ENCODE measurements around the gene TMEM256.
A peak's percentile ranks its signal among the peaks of the same experiment; 100 is the strongest.

TMEM256 gene

DNA sequence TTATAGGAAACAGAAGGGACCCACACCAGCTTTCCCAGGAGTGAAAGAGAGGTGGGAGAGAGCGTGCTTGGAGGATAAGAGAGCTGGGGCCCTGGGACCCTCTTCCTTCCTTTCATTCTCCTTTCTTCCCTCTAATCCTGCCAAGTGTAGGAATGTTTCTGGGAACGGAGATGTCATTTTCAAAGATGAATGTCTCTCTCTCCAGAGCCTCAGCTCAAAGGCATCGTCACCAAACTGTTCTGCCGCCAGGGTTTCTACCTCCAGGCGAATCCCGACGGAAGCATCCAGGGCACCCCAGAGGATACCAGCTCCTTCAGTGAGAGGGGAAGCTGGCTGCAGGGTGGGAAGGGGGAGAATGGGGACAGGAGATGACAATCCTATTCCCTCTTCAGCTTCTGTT lies 37.4 kb upstream of the TMEM256 start:
- TF ChIP-seq, protein P1, sequence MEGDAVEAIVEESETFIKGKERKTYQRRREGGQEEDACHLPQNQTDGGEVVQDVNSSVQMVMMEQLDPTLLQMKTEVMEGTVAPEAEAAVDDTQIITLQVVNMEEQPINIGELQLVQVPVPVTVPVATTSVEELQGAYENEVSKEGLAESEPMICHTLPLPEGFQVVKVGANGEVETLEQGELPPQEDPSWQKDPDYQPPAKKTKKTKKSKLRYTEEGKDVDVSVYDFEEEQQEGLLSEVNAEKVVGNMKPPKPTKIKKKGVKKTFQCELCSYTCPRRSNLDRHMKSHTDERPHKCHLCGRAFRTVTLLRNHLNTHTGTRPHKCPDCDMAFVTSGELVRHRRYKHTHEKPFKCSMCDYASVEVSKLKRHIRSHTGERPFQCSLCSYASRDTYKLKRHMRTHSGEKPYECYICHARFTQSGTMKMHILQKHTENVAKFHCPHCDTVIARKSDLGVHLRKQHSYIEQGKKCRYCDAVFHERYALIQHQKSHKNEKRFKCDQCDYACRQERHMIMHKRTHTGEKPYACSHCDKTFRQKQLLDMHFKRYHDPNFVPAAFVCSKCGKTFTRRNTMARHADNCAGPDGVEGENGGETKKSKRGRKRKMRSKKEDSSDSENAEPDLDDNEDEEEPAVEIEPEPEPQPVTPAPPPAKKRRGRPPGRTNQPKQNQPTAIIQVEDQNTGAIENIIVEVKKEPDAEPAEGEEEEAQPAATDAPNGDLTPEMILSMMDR (IDR thresholded peaks at IDR 0.05) = no peak
- TF ChIP-seq ZFX (IDR thresholded peaks at IDR 0.05; ENCODE audit: borderline replicate concordance) = no peak
- no peak overlapping the region for H3K27ac ChIP-seq

DNA sequence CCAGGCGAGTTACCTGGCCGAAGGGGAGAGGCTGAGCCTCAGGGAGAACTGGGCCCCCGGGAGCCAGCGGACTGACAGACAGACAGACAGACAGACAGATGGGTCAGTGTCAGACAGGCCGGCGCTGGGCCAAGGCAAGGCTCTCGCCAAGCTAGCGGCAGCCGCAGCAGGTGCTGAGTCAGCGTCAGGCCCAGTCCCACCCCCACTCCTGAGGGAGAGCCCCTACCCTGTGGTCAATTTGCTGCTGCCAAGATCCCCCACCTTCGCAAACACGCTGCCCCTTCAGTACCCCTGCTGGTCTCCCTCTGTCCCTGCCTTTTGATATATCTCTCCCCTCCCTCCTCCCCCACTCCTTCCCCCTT lies 36.9 kb upstream of the TMEM256 start:
- TF ChIP-seq, protein P1 (IDR thresholded peaks at IDR 0.05) = no peak
- no peak for TF ChIP-seq ZFX (IDR thresholded peaks at IDR 0.05; ENCODE audit: borderline replicate concordance)
- no peak overlapping the region for H3K27ac ChIP-seq

DNA sequence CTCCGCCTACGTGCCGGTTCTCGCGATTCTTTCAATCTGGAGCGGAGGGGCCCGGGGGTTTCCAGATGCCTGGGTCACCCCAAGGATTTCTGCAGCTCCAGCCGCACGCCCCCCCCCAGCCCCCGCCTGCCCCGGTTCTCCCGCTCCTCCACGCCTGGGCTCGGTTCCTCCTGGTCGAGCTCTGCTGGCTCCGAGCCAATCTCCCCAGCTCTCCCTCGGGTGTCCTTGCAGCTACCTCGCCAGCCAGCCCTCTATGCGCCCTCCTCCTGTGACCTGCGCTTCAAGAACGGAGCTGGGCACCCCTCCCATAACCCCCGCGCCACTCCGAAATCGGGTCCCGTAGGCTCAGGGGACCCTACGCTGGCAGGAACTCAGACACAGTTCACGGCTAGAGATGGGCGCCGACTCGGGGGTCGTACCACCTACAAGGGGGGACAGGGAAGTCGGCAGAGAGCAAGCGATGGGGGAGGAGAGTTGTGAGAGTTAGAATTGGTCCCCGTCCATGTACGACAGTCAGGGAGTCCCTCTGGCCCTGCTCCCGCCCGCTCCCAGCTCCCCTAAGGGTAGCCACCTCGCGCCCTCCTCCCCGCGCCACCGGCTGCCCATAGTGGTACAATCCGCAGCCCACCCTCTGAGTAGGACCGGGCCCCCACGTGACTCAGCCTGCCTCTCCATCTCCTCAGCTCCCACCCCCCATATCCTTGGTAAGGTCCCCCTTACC lies 36.4 kb upstream of the TMEM256 start:
- H3K27ac ChIP-seq = no peak overlapping the region
- TF ChIP-seq, protein P1 (IDR thresholded peaks at IDR 0.05) = no peak
- TF ChIP-seq ZFX (IDR thresholded peaks at IDR 0.05; ENCODE audit: borderline replicate concordance) = no peak

GRCh38 chr17:7439462-7440112 lies 35.7 kb upstream of the TMEM256 start, which contains the start of gene FGF11:
FGF11 (plus strand) TSS chr17:7439512; CDS start chr17:7439621, 109 bp downstream.
- peak within 1 kb of the TSS; percentile 92 for H3K27ac ChIP-seq
- TF ChIP-seq ZFX (IDR thresholded peaks at IDR 0.05; ENCODE audit: borderline replicate concordance) = no peak
- TF ChIP-seq, protein P1 (IDR thresholded peaks at IDR 0.05) = no peak

DNA sequence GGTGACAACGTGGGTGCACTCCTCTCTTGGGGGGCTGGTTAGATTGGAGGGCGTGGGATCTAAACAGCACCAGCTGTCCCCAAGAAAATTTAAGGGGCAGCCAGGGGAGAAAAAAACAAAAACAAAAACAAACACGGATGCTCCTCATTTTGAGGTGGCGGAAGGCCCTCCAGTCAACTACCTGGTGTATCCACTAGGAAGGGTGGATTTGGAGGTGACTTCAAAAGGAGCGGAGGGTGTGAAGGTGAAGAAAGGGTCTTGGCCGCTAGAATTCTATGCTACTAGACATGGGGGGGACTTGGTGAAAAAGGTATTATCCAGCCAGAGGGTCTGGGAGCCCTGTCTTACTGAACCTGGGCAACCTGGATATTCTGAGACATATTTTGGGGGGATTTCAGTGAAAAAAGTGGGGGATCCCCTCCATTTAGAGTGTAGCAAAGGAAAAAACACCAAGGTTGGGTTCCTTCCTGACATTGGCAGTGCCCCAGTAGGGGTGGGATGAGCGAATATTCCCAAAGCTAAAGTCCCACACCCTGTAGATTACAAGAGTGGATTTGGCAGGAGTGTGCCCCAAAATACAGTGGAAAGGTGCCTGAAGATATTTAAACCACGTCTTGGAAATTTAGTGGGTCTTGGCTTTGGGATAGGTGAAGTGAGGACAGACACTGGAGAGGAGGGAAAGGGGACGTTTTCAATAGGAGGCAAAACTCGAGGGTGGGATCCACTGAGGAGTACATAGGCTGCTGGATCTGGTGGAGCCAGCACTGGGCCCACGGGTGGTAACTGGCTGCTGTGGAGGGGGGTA lies 35.0 kb upstream of the TMEM256 start:
- H3K27ac ChIP-seq = peak overlapping the region; percentile 92
- TF ChIP-seq, protein P1 (IDR thresholded peaks at IDR 0.05) = no peak
- no peak for TF ChIP-seq ZFX (IDR thresholded peaks at IDR 0.05; ENCODE audit: borderline replicate concordance)

GRCh38 chr17:7437950-7438614 lies 34.2 kb upstream of the TMEM256 start:
- H3K27ac ChIP-seq = peak overlapping the region; percentile 92
- TF ChIP-seq, protein P1 (IDR thresholded peaks at IDR 0.05) = no peak
- no peak for TF ChIP-seq ZFX (IDR thresholded peaks at IDR 0.05; ENCODE audit: borderline replicate concordance)

Data from 22Rv1 (cell line).